Measurements from ENCODE around the gene YJU2. TPM values are rescaled to one million over a fixed set of nuclear protein-coding genes. Genes with fewer than 3 reads are reported as not detected.

YJU2 gene
- total and polyA plus RNA-seq, 4 donors, result 6.5 to 12.7 (median 10.3) TPM

DNA sequence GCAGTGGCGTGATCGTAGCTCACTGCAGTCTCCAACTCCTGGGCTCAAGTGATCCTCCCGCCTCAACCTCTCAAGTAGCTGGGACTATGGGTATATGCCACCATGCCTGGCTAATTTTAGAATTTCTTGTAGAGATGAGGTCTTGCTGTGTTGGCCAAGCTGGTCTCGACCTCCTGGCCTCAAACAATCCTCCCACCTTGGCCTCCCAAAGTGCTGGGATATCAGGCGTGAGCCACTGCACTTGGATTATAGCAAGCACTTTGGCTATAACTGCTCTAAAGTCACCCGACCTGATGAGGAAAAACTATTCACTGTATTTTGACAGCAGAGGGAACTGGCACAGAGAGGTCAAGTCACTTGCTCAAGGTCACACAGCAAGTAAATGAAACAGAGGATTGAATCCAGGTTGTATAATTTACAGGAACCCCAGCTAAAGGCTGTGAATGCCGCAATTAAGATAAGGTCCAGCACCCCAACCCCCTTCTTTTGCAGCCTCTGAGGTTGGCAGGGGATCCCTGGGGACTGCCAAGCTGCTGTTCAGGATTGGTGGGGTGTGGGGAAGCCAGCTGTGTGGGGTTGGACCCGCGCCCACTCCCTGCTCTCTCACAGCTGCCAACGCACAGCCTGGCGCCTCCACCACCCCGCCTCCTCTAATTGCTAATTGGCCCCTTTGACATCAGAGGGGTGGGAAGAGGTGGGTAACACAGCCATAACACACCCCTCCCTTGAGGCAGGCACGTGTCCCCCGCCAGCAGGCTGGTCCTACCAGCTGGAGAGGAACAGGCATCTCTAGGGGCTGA lies 49.3 kb downstream of the YJU2 start (continued):
- TF ChIP-seq ATF3 (IDR thresholded peaks at IDR 0.05) (no peak), YY1 (IDR thresholded peaks at IDR 0.05) (no peak)

DNA sequence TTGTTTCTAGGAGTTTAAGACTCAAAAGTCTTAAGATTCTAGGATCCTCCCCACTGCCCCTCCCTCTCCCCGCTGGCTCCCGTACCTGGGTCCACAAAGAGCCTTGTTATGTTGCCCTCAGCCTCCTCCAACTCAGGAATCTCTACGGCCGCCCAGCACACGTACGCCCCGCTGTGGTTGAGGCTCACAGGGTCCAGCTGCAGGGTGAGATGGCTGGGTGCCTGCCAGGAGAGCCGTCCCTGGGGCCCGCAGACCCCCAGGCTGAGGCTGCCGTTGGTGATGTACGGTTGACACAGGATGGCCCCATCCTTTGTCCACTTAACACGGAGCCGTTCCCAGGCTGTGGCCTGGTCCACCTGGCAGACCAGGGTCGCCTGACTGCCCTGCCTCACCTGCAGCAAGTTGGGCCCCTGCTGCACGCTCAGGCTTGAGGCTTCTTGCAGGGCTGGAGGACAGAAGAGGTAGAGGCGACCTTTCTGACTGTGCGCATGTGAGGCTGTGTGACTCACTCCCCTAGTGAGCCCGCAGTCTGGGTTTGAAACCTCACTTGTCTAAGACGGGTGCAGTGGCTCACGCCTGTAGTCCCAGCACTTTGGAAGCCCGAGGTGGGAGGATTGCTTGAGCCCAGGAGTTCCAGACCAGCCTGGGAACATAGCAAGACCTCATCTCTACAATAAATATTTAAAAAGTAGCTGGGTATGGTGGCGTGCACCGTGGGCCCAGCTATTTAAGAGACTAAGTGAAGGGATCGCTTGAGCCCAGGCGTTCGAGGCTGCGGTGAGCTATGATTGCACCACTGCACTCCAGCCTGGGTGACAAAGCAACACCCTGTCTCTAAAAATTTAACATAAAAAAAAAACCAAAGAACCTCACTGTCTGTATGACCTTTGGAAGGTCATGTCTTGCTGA lies 51.3 kb downstream of the YJU2 start:
- Histone ChIP-seq H3K27ac (ENCODE audit: low read depth in 1 of 2, low read length in 2 of 2) (no peak overlapping the region), H3K27me3 (ENCODE audit: control insufficient read depth in 4 of 4, insufficient read depth in 4 of 4, low read length in 3 of 4) (no peaks in the 10 kb centered on the region), H3K9ac (ENCODE audit: low read depth in 1 of 2, low read length in 2 of 2) (no peak overlapping the region), H3K36me3 (ENCODE audit: control insufficient read depth in 4 of 4, insufficient read depth in 3 of 4, low read depth in 1 of 4, low read length in 3 of 4) (no peaks in the 10 kb centered on the region), H3K4me1 (ENCODE audit: control insufficient read depth in 4 of 4, insufficient read depth in 4 of 4, low read length in 3 of 4) (no peaks in the 10 kb centered on the region), H3K9me3 (ENCODE audit: control insufficient read depth in 4 of 4, low read length in 3 of 4) (no peaks in the 10 kb centered on the region), H3K4me3 (ENCODE audit: low read depth in 1 of 3, low read length in 3 of 3) (no peak overlapping the region)
- WGBS, result 87% methylated on average over 27 of the region's 27 CpGs
- DNase-seq (ENCODE audit: low spot score), result no peak
- TF ChIP-seq YY1 (IDR thresholded peaks at IDR 0.05) (no peak), SP1 (IDR thresholded peaks at IDR 0.05) (no peak), FOXA1 (IDR thresholded peaks at IDR 0.05) (no peak), HNF4A (conservative IDR thresholded peaks at IDR 0.05) (no peak), ATF3 (IDR thresholded peaks at IDR 0.05) (no peak), EGR1 (IDR thresholded peaks at IDR 0.05; ENCODE audit: low read depth in 2 of 2) (no peak)

- no peaks in the 10 kb centered on the region for H3K9me3 ChIP-seq (ENCODE audit: control insufficient read depth in 4 of 4, low read length in 3 of 4)
- 94% methylated on average over 8 of the region's 8 CpGs for WGBS
- H3K27ac ChIP-seq (ENCODE audit: low read depth in 1 of 2, low read length in 2 of 2), result no peak overlapping the region
- H3K27me3 ChIP-seq (ENCODE audit: control insufficient read depth in 4 of 4, insufficient read depth in 4 of 4, low read length in 3 of 4), result no peaks in the 10 kb centered on the region
- no peak for TF ChIP-seq HNF4G (IDR thresholded peaks at IDR 0.05)
- no peak for TF ChIP-seq EGR1 (IDR thresholded peaks at IDR 0.05; ENCODE audit: low read depth in 2 of 2)
- TF ChIP-seq SP1 (IDR thresholded peaks at IDR 0.05), result no peak
- no peak for TF ChIP-seq HNF4A (conservative IDR thresholded peaks at IDR 0.05)
- TF ChIP-seq TAF1 (conservative IDR thresholded peaks at IDR 0.05), result no peak
- no peak for TF ChIP-seq RAD21 (IDR thresholded peaks at IDR 0.05)
- no peak for TF ChIP-seq GABPA (IDR thresholded peaks at IDR 0.05 in 1 of 2, conservative IDR thresholded peaks at IDR 0.05 in 1 of 2)
- TF ChIP-seq YY1 (IDR thresholded peaks at IDR 0.05), result no peak
- TF ChIP-seq ATF3 (IDR thresholded peaks at IDR 0.05), result no peak
- TF ChIP-seq FOXA2 (IDR thresholded peaks at IDR 0.05), result no peak
- no peak for TF ChIP-seq MAX (IDR thresholded peaks at IDR 0.05)
- no peak for TF ChIP-seq NR2F2 (IDR thresholded peaks at IDR 0.05)
- TF ChIP-seq, protein P1, sequence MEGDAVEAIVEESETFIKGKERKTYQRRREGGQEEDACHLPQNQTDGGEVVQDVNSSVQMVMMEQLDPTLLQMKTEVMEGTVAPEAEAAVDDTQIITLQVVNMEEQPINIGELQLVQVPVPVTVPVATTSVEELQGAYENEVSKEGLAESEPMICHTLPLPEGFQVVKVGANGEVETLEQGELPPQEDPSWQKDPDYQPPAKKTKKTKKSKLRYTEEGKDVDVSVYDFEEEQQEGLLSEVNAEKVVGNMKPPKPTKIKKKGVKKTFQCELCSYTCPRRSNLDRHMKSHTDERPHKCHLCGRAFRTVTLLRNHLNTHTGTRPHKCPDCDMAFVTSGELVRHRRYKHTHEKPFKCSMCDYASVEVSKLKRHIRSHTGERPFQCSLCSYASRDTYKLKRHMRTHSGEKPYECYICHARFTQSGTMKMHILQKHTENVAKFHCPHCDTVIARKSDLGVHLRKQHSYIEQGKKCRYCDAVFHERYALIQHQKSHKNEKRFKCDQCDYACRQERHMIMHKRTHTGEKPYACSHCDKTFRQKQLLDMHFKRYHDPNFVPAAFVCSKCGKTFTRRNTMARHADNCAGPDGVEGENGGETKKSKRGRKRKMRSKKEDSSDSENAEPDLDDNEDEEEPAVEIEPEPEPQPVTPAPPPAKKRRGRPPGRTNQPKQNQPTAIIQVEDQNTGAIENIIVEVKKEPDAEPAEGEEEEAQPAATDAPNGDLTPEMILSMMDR (IDR thresholded peaks at IDR 0.05; ENCODE audit: low read depth, low read length, missing input control), result no peak
- no peak for TF ChIP-seq RXRA (IDR thresholded peaks at IDR 0.05)
- TF ChIP-seq, protein P2, sequence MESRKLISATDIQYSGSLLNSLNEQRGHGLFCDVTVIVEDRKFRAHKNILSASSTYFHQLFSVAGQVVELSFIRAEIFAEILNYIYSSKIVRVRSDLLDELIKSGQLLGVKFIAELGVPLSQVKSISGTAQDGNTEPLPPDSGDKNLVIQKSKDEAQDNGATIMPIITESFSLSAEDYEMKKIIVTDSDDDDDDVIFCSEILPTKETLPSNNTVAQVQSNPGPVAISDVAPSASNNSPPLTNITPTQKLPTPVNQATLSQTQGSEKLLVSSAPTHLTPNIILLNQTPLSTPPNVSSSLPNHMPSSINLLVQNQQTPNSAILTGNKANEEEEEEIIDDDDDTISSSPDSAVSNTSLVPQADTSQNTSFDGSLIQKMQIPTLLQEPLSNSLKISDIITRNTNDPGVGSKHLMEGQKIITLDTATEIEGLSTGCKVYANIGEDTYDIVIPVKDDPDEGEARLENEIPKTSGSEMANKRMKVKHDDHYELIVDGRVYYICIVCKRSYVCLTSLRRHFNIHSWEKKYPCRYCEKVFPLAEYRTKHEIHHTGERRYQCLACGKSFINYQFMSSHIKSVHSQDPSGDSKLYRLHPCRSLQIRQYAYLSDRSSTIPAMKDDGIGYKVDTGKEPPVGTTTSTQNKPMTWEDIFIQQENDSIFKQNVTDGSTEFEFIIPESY (IDR thresholded peaks at IDR 0.05), result no peak
- TF ChIP-seq FOXA1 (IDR thresholded peaks at IDR 0.05), result no peak
- TF ChIP-seq REST (IDR thresholded peaks at IDR 0.05), result no peak
- TF ChIP-seq JUND (IDR thresholded peaks at IDR 0.05), result no peak
- H3K9ac ChIP-seq (ENCODE audit: low read depth in 1 of 2, low read length in 2 of 2), result no peak overlapping the region
- H3K4me3 ChIP-seq (ENCODE audit: low read depth in 1 of 3, low read length in 3 of 3), result no peak overlapping the region
- no peaks in the 10 kb centered on the region for H3K4me1 ChIP-seq (ENCODE audit: control insufficient read depth in 4 of 4, insufficient read depth in 4 of 4, low read length in 3 of 4)
- DNase-seq (ENCODE audit: low spot score), result no peak
- no peaks in the 10 kb centered on the region for H3K36me3 ChIP-seq (ENCODE audit: control insufficient read depth in 4 of 4, insufficient read depth in 3 of 4, low read depth in 1 of 4, low read length in 3 of 4)
Measured at GRCh38 chr19:4298810-4299550, 52.1 kb downstream of the YJU2 start.

Measured in liver (tissue), 9 donors.